RPMI7951 (cell line): Measurements from ENCODE around the gene SERPINB12. TPM values are rescaled to one million over a fixed set of nuclear protein-coding genes. Genes with fewer than 3 reads are reported as not detected.

Experiments used
- DNase-seq: peaks from one replicate; pipeline ENCODE4 v3.0.0-alpha.2; 2012; ENCODE audit warnings: low read depth
- total RNA-seq: library from RNA; depleted of rRNA; stranded (reverse); fragments of >200 nt; shearing (Covaris generic); gene quantifications from 2 replicates; pipeline ENCODE4 v1.2.3, GENCODE V29; 2014; rRNA removed

The SERPINB12 gene
- total RNA-seq, 1 experiment from 2014 or later, result not detected

GRCh38 chr18:63603355-63603754 lies 61.2 kb downstream of the SERPINB12 start:
- no peak for DNase-seq

DNA sequence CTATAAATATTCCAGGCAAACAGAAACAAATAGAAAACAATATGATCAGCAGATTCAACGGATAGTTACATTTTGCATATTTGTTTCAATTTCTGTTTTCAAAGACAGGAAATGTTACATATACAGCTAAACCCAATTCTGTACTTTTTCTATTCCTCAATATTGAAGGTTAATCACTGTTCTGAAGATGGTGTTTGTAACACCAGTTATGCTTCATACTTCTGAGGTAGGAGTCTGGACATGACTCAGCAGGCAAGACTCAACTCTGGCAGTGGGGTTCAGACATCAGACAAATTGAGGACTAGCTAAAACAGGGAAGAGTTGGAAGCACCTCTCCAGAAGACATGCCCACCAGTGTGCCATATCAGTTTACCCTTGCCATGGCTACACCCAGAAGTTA lies 61.6 kb downstream of the SERPINB12 start:
- no peak for DNase-seq

GRCh38 chr18:63604791-63605567 lies 62.8 kb downstream of the SERPINB12 start:
- no peak for DNase-seq

GRCh38 chr18:63606526-63606925 lies 64.4 kb downstream of the SERPINB12 start:
- no peak for DNase-seq

DNA sequence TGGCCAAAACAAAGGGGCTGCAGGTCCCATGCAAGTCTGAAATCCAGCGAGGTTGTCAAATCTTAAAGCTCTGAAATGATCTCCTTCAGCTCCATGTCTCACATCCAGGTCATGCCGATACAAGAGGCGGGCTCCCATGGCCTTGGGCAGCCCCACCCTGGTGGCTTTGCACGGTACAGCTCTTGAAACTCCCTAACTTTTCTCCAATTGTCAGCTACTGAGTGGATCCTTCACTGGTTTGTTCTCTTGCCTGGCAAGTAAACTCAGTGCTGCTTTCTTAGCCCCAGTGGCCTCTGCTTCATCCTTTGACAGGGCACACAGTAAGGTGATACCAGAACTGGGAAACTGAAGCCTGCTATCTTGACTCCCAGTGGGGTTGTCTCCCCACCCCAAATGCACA lies 71.3 kb downstream of the SERPINB12 start:
- DNase-seq, result no peak

GRCh38 chr18:63617049-63617914 lies 75.1 kb downstream of the SERPINB12 start:
- no peak for DNase-seq

GRCh38 chr18:63617915-63618234 lies 75.7 kb downstream of the SERPINB12 start:
- DNase-seq, result no peak

Other genes starting within 250 kb of the SERPINB12 start
- 0.84 and 1.4 TPM in 2 replicates for gene BCL2, start 222.6 kb upstream of the SERPINB12 start, total RNA-seq
- gene KDSR, start 175.2 kb upstream of the SERPINB12 start, total RNA-seq, result 17.1 and 20.8 TPM in 2 replicates
- gene VPS4B, start 119.9 kb upstream of the SERPINB12 start, total RNA-seq, result 40.8 and 41.3 TPM in 2 replicates
- not detected in 2 replicates for gene SERPINB5, start 65.4 kb upstream of the SERPINB12 start, total RNA-seq
- not detected in 2 replicates for gene SERPINB13, start 45.0 kb downstream of the SERPINB12 start, total RNA-seq
- gene SERPINB4, start 101.9 kb downstream of the SERPINB12 start, total RNA-seq, result not detected in 2 replicates
- 0.20 TPM in 1 of 2 replicates, not detected in the other for gene SERPINB3, start 119.5 kb downstream of the SERPINB12 start, total RNA-seq
- gene SERPINB11, start 160.6 kb downstream of the SERPINB12 start, total RNA-seq, result not detected in 2 replicates
- gene SERPINB7, start 233.0 kb downstream of the SERPINB12 start, total RNA-seq, result 10.0 and 13.1 TPM in 2 replicates